Endothelial cell of umbilical vein (primary cell): ENCODE data around the gene HSD17B8. TPM values are rescaled to one million over a fixed set of nuclear protein-coding genes. Genes with fewer than 3 reads are reported as not detected.

Experiments
- BruUV-seq: library from RNA; stranded (reverse); fragments of 400-500 nt; replicated peaks from 2 replicates; lab custom pipeline; 2021; lab: Mats Ljungman, UMichigan
- CTCF ChIA-PET: fragments of 300-600, 350-600 bp; sonication (Branson Sonifier 250); formaldehyde crosslinking; loops from one replicate; lab custom pipeline; 2021; ENCODE audit warnings: antibody characterized with exemption, inconsistent platforms; lab: Charles Lee
- POLR2A ChIA-PET: fragments of 300-600, 350-600 bp; sonication (Branson Sonifier 250); formaldehyde crosslinking; loops from one replicate; lab custom pipeline; 2021; ENCODE audit warnings: antibody characterized with exemption, inconsistent platforms; lab: Charles Lee
- DNase-seq: peaks from one replicate; pipeline ENCODE4 v3.0.0-alpha.2; 2011; ENCODE audit warnings: low read depth, low spot score
- FAIRE-seq: peaks from 2 replicates; lab custom pipeline; 2011; peaks lifted over from hg19 to GRCh38; lab: Jason Lieb, UNC
- H2AFZ ChIP-seq: 2 replicates; pipeline ENCODE4 v1.6.0; 2012; ENCODE audit warnings: low read depth, low read length, control low read depth, inconsistent platforms
- H3K27ac ChIP-seq: 2 replicates; pipeline ENCODE4 v1.5.1; 2011; ENCODE audit warnings: low read depth, mild to moderate bottlenecking, control low read depth, low read length, moderate library complexity; ENCODE audit not compliant: insufficient read depth
- H3K27me3 ChIP-seq, 2 experiments: 2 replicates each; pipeline versions ENCODE4 v1.6.0 to v1.6.1; 2011; ENCODE audit warnings: low read length in 2 of 2, mixed read lengths in 1 of 2; ENCODE audit not compliant: control insufficient read depth in 2 of 2, insufficient read depth in 2 of 2
- H3K36me3 ChIP-seq, 2 experiments: 2 replicates in 1 of 2; 3 replicates in 1 of 2; pipeline ENCODE4 v1.5.1; 2011; ENCODE audit warnings: low read length in 2 of 2, mild to moderate bottlenecking in 1 of 2, moderate library complexity in 1 of 2; ENCODE audit not compliant: control insufficient read depth in 2 of 2, insufficient read depth in 2 of 2; ENCODE audit errors: extremely low read depth in 1 of 2
- H3K4me1 ChIP-seq: 3 replicates; pipeline ENCODE4 v1.5.1; 2011; ENCODE audit warnings: mild to moderate bottlenecking, low read length; ENCODE audit not compliant: control insufficient read depth, insufficient read depth; ENCODE audit errors: extremely low read depth
- H3K4me2 ChIP-seq: 2 replicates; pipeline ENCODE4 v1.6.1; 2011; ENCODE audit warnings: low read length, control low read depth, mixed read lengths; ENCODE audit not compliant: insufficient read depth
- H3K4me3 ChIP-seq, 3 experiments: fragments of 200-600 bp in 1 of 3; sonication (generic), shearing (Covaris generic) in 1 of 3; replicated peaks in 1 of 3; 2 replicates each; pipeline ENCODE4 v1.5.1; 2011 to 2016; ENCODE audit warnings: control low read depth in 3 of 3, low read length in 3 of 3, mild to moderate bottlenecking in 2 of 3, inconsistent platforms in 1 of 3, low read depth in 1 of 3, moderate library complexity in 1 of 3; ENCODE audit not compliant: insufficient read depth in 1 of 3
- H3K79me2 ChIP-seq: 2 replicates; pipeline ENCODE4 v1.6.0; 2012; ENCODE audit warnings: low read length, inconsistent platforms; ENCODE audit not compliant: control insufficient read depth, insufficient read depth
- H3K9ac ChIP-seq: replicated peaks from 2 replicates; pipeline ENCODE3; 2011; ENCODE audit warnings: low read length, control low read depth; ENCODE audit not compliant: insufficient read depth; ENCODE audit errors: extremely low read depth
- H3K9me1 ChIP-seq: replicated peaks from 3 replicates; pipeline ENCODE4 v1.6.0; 2011; ENCODE audit warnings: mild to moderate bottlenecking, low read length; ENCODE audit not compliant: control insufficient read depth, insufficient read depth; ENCODE audit errors: extremely low read depth
- H3K9me3 ChIP-seq: replicated peaks from 2 replicates; pipeline ENCODE4 v1.5.1; 2012; ENCODE audit warnings: low read length, inconsistent platforms; ENCODE audit not compliant: control insufficient read depth, insufficient read depth
- H4K20me1 ChIP-seq: replicated peaks from 2 replicates; pipeline ENCODE3; 2011; ENCODE audit warnings: mild to moderate bottlenecking, low read length; ENCODE audit not compliant: control insufficient read depth, insufficient read depth; ENCODE audit errors: extremely low read depth
- POLR2AphosphoS5 ChIP-seq: IDR thresholded peaks from 2 replicates; pipeline ENCODE4 v1.6.1; 2012; ENCODE audit warnings: low read depth, mild to moderate bottlenecking, control low read depth, low read length, moderate library complexity; ENCODE audit not compliant: insufficient read depth
- dilution Hi-C: fragments of 300-500 bp; cut with MboI; formaldehyde crosslinking; loops from one replicate; pipeline ENCODE4 v1.15.0; 2019; ENCODE audit warnings: low sequenced_read_pairs; ENCODE audit not compliant: extremely low pct_ligation_motif_present
- intact Hi-C: fragments of 100-400 bp; cut with micrococcal nuclease; formaldehyde crosslinking; loops from one replicate; pipeline ENCODE4 v1.10.0; 2022
- polyA plus RNA-seq, 4 experiments: library from polyadenylated mRNA; depleted of rRNA in 3 of 4; stranded (reverse) in 3 of 4; unstranded in 1 of 4; fragments of >200 nt; gene quantifications; 2 replicates each; pipeline versions ENCODE4 v1.2.1 to v1.2.3, GENCODE V29; 2011 to 2012; ENCODE audit warnings: missing spikeins in 1 of 4
- total RNA-seq: library from RNA; stranded (reverse); gene quantifications from 2 replicates; pipeline ENCODE4 v1.2.3, GENCODE V29; 2021
- TF ChIP-seq, protein P1 (sequence below), 2 donors: IDR thresholded peaks; 1 replicate in 1 of 2; 2 replicates in 1 of 2; pipeline ENCODE4 v1.5.1; 2011; ENCODE audit warnings: low read length in 2 of 2, mild to moderate bottlenecking in 2 of 2, moderate library complexity in 2 of 2, control low read depth in 1 of 2, inconsistent platforms in 1 of 2, low read depth in 1 of 2; ENCODE audit not compliant: insufficient read depth in 1 of 2; ENCODE audit errors: extremely low read depth in 1 of 2

The HSD17B8 gene
- total and polyA plus RNA-seq, 2 donors (not counting 3 experiments of a cell fraction or from before 2014, with no cell fraction given) = 4.0 to 8.2 TPM

GRCh38 chr6:33197431-33198048 is 6.9 kb upstream of the HSD17B8 start:
- H3K27ac ChIP-seq = no peak overlapping the region
- peak; percentile 70 for DNase-seq
- BruUV-seq = no TSS peak

More at GRCh38 chr6:33197431-33198048, 6.9 kb upstream of the HSD17B8 start:
- Histone ChIP-seq H3K9me3 (no peaks in the 10 kb centered on the region), H3K9me1 (no peaks in the 10 kb centered on the region), H2AFZ (no peak overlapping the region), H3K36me3 (peaks cover 7 to 33% of the 10 kb centered on the region in 2 experiments), H3K4me2 (no peak overlapping the region), H4K20me1 (no peaks in the 10 kb centered on the region), H3K79me2 (peaks cover 32% of the 10 kb centered on the region), H3K4me1 (peaks cover 24% of the 10 kb centered on the region), H3K9ac (no peak overlapping the region), H3K4me3 (no peak overlapping the region), H3K27me3 (peaks cover under 1 to 3% of the 10 kb centered on the region in 2 experiments)
- TF ChIP-seq, protein P1, sequence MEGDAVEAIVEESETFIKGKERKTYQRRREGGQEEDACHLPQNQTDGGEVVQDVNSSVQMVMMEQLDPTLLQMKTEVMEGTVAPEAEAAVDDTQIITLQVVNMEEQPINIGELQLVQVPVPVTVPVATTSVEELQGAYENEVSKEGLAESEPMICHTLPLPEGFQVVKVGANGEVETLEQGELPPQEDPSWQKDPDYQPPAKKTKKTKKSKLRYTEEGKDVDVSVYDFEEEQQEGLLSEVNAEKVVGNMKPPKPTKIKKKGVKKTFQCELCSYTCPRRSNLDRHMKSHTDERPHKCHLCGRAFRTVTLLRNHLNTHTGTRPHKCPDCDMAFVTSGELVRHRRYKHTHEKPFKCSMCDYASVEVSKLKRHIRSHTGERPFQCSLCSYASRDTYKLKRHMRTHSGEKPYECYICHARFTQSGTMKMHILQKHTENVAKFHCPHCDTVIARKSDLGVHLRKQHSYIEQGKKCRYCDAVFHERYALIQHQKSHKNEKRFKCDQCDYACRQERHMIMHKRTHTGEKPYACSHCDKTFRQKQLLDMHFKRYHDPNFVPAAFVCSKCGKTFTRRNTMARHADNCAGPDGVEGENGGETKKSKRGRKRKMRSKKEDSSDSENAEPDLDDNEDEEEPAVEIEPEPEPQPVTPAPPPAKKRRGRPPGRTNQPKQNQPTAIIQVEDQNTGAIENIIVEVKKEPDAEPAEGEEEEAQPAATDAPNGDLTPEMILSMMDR (IDR thresholded peaks at IDR 0.05; ENCODE audit: extremely low read depth in 1 of 2, insufficient read depth in 1 of 2, low read depth in 1 of 2, low read length in 2 of 2) = peak; percentile 70 to 78
- TF ChIP-seq POLR2AphosphoS5 = no peak
- FAIRE-seq = peak; percentile 80
- dilution Hi-C loops (no loop called here), intact Hi-C loops (loop anchor here (1.0 kb wide), 2 partner anchors 36 to 79 kb away; no protein-coding TSS in a partner anchor)
- ChIA-PET CTCF (interaction anchor here (0.6 to 2.3 kb wide), 24 partner anchors 8 to 214 kb away, joined by 3 to 26 read pairs (median 3); partner anchors contain the start of gene RING1), POLR2A (no interaction called here)
